Smooth muscle cell (in vitro differentiated cells): Measurements from ENCODE around the gene ERO1B. TPM values are rescaled to one million over a fixed set of nuclear protein-coding genes. Genes with fewer than 3 reads are reported as not detected.

Experiments used
- DNase-seq: peaks from one replicate; lab custom pipeline; 2025; ENCODE audit not compliant: unreplicated experiment; lab: John Stamatoyannopoulos, UW
- H2AFZ ChIP-seq: fragments of 200-600 bp; sonication (generic); 2 replicates; pipeline ENCODE4 v1.6.0; 2016; ENCODE audit warnings: antibody characterized with exemption, low read depth, mild to moderate bottlenecking
- H3F3A ChIP-seq: fragments of 200-600 bp; sonication (generic); 2 replicates; pipeline ENCODE4 v1.6.0; 2017; ENCODE audit warnings: antibody characterized with exemption, low read depth
- H3K27ac ChIP-seq: fragments of 200-600 bp; sonication (generic); 2 replicates; pipeline ENCODE4 v1.5.1; 2016; ENCODE audit warnings: low read depth, mild to moderate bottlenecking
- H3K27me3 ChIP-seq: fragments of 200-600 bp; sonication (generic); 2 replicates; pipeline ENCODE4 v1.6.1; 2016; ENCODE audit warnings: low read depth, mild to moderate bottlenecking
- H3K36me3 ChIP-seq: fragments of 200-600 bp; sonication (generic); 2 replicates; pipeline ENCODE4 v1.5.1; 2016; ENCODE audit warnings: low read depth
- H3K4me1 ChIP-seq: fragments of 200-600 bp; sonication (generic); 2 replicates; pipeline ENCODE4 v1.5.1; 2016; ENCODE audit warnings: low read depth
- H3K4me2 ChIP-seq: fragments of 200-600 bp; sonication (generic); 2 replicates; pipeline ENCODE4 v1.6.0; 2016; ENCODE audit warnings: mild to moderate bottlenecking
- H3K4me3 ChIP-seq: fragments of 200-600 bp; sonication (generic); 2 replicates; pipeline ENCODE4 v1.5.1; 2016; ENCODE audit warnings: mild to moderate bottlenecking
- H3K79me2 ChIP-seq: fragments of 200-600 bp; sonication (generic); 2 replicates; pipeline ENCODE4 v1.6.0; 2016; ENCODE audit warnings: low read depth, mild to moderate bottlenecking
- H3K9ac ChIP-seq: fragments of 200-600 bp; sonication (generic); 2 replicates; pipeline ENCODE4 v1.6.0; 2016; ENCODE audit warnings: low read depth
- H3K9me3 ChIP-seq: fragments of 200-600 bp; sonication (generic); replicated peaks from 2 replicates; pipeline ENCODE4 v1.5.1; 2016; ENCODE audit warnings: low read depth
- H4K20me1 ChIP-seq: fragments of 200-600 bp; sonication (generic); 2 replicates; pipeline ENCODE4 v1.6.0; 2016; ENCODE audit warnings: low read depth
- CTCF ChIP-seq: fragments of 200-600 bp; sonication (generic); IDR thresholded peaks from 2 replicates; pipeline ENCODE4 v1.5.1; 2017; ENCODE audit warnings: borderline replicate concordance, mild to moderate bottlenecking, antibody characterized with exemption; ENCODE audit not compliant: insufficient read depth, poor library complexity, severe bottlenecking
- WGBS: methylation state at CpG from one replicate; pipeline ENCODE4 v1.1.7; 2016; ENCODE audit warnings: low lambda C conversion rate; 5-methylcytosine and 5-hydroxymethylcytosine counted together
- polyA plus RNA-seq: library from polyadenylated mRNA; unstranded; fragments of >200 nt; fragmentation: Nextera tagmentation; extraction: Ambion mirVana; gene quantifications from 2 replicates; pipeline ENCODE4 v1.2.1, GENCODE V29; 2016
- total RNA-seq: library from RNA; depleted of rRNA; stranded (reverse); fragments of >200 nt; gene quantifications from 2 replicates; pipeline ENCODE4 v1.2.3, GENCODE V29; 2014

Gene ERO1B
- total and polyA plus RNA-seq, 2 experiments from 2014 or later = 1.3 to 1.9 TPM

- Histone ChIP-seq H3K9me3 (no peaks in the 10 kb centered on the region), H3F3A (no peaks in the 10 kb centered on the region), H3K9ac (no peak overlapping the region), H3K27me3 (no peaks in the 10 kb centered on the region), H3K79me2 (no peaks in the 10 kb centered on the region), H3K4me2 (no peak overlapping the region), H3K36me3 (no peaks in the 10 kb centered on the region), H2AFZ (no peak overlapping the region), H4K20me1 (no peaks in the 10 kb centered on the region), H3K4me1 (peaks cover 3% of the 10 kb centered on the region), H3K4me3 (no peak overlapping the region), H3K27ac (no peak overlapping the region)
- TF ChIP-seq CTCF = no peak
- DNase-seq = no peak
- 94% methylated on average over 5 of the region's 5 CpGs for WGBS
Observed at GRCh38 chr1:236211815-236212214, 69.9 kb downstream of the ERO1B start.

- no peak for TF ChIP-seq CTCF
- Histone ChIP-seq H3K4me3 (no peak overlapping the region), H3K4me1 (peaks cover 10% of the 10 kb centered on the region), H2AFZ (no peak overlapping the region), H3K27me3 (no peaks in the 10 kb centered on the region), H3F3A (no peaks in the 10 kb centered on the region), H4K20me1 (no peaks in the 10 kb centered on the region), H3K36me3 (no peaks in the 10 kb centered on the region), H3K4me2 (no peak overlapping the region), H3K9ac (no peak overlapping the region), H3K9me3 (no peaks in the 10 kb centered on the region), H3K27ac (no peak overlapping the region), H3K79me2 (no peaks in the 10 kb centered on the region)
- DNase-seq = no peak
Observed at GRCh38 chr1:236209713-236210112, 72.0 kb downstream of the ERO1B start.

- 34% methylated on average over 2 of the region's 2 CpGs for WGBS
- H3K27ac ChIP-seq = no peak overlapping the region
- TF ChIP-seq CTCF = no peak
Observed at GRCh38 chr1:236209185-236209584, 72.6 kb downstream of the ERO1B start.

GRCh38 chr1:236207569-236207968 lies 74.2 kb downstream of the ERO1B start:
- Histone ChIP-seq H3K79me2 (no peaks in the 10 kb centered on the region), H3K27ac (no peak overlapping the region), H3F3A (no peaks in the 10 kb centered on the region), H3K4me2 (no peak overlapping the region), H3K27me3 (no peaks in the 10 kb centered on the region), H3K9me3 (peaks cover 5% of the 10 kb centered on the region), H3K4me3 (no peak overlapping the region), H3K9ac (no peak overlapping the region), H3K4me1 (peaks cover 18% of the 10 kb centered on the region), H2AFZ (no peak overlapping the region), H4K20me1 (no peaks in the 10 kb centered on the region), H3K36me3 (no peaks in the 10 kb centered on the region)
- 97% methylated on average over 4 of the region's 4 CpGs for WGBS
- no peak for DNase-seq
- no peak for TF ChIP-seq CTCF

More at GRCh38 chr1:236209185-236209584, 72.6 kb downstream of the ERO1B start:
- Histone ChIP-seq H2AFZ (no peak overlapping the region), H4K20me1 (no peaks in the 10 kb centered on the region), H3K79me2 (no peaks in the 10 kb centered on the region), H3K36me3 (no peaks in the 10 kb centered on the region), H3K27me3 (no peaks in the 10 kb centered on the region), H3F3A (no peaks in the 10 kb centered on the region), H3K4me1 (peaks cover 14% of the 10 kb centered on the region), H3K4me2 (no peak overlapping the region), H3K9ac (no peak overlapping the region), H3K9me3 (no peaks in the 10 kb centered on the region), H3K4me3 (no peak overlapping the region)
- no peak for DNase-seq
